ENCODE measurements around the gene TLL1.
A peak's percentile ranks its signal among the peaks of the same experiment; 100 is the strongest.

TLL1 gene

DNA sequence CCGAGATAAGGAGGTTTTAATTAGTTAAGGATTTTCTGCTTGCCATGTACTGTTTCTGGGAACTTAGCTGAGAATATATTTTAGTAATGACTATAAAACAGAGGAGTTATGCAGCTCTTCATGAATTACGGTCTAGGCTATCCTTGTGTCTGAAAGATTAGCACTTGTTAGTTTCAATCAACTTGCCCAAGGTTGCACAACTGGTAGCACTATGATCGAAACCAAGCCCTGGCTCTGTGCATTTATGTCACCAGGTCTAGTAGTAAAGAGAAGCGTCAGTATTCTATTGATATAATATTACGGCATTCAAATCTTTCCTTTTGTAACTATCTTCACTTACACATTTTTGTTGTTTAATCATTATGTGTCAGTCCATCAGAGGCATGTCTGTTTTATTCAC, 176.0 kb downstream of the TLL1 start:
- Histone ChIP-seq H3K36me3 (ENCODE audit: insufficient read depth, low read length) (no peaks in the 10 kb centered on the region), H3K27ac (no peak overlapping the region; the same call in 1 of the 2 replicates), H3K4me3 (no peak overlapping the region), H3K9me3 (ENCODE audit: low read depth, low read length) (no peaks in the 10 kb centered on the region), H3K9ac (ENCODE audit: insufficient read length) (no peak overlapping the region)
- TF ChIP-seq FOXP2 (optimal IDR thresholded peaks at IDR 0.05; ENCODE audit: control extremely low read depth, extremely low read length, insufficient read depth) (no peak), EZH2 (IDR thresholded peaks at IDR 0.05) (no peak), POLR2AphosphoS5 (IDR thresholded peaks at IDR 0.05; ENCODE audit: borderline replicate concordance, low read depth, low read length) (no peak)
- no peak for DNase-seq (ENCODE audit: low read depth, low spot score)

DNA sequence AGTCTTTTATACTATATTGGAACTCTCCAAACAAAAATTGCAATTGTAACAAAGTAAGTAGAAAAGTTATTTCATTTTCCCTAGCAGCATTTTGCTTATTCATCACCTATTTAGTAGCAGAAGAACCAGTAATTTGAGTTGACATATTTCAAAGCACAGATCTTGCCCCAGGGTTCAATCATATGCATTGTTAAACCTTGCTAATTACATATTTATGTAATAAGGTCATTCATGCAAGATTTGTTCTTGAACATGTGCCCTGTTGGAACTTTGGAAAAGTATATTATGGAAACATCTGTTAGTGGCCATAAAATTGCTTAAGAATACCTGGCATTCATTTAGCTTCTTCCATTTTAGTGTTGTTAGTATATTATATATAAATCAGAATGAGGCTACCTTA, 191.7 kb downstream of the TLL1 start:
- Histone ChIP-seq H3K27ac (peak overlapping the region; percentile 12), H3K4me3 (no peak overlapping the region), H3K9me3 (ENCODE audit: low read depth, low read length) (no peaks in the 10 kb centered on the region), H3K36me3 (ENCODE audit: insufficient read depth, low read length) (no peaks in the 10 kb centered on the region), H3K9ac (ENCODE audit: insufficient read length) (no peak overlapping the region)
- DNase-seq (ENCODE audit: low read depth, low spot score), result no peak
- TF ChIP-seq POLR2AphosphoS5 (IDR thresholded peaks at IDR 0.05; ENCODE audit: borderline replicate concordance, low read depth, low read length) (no peak), FOXP2 (optimal IDR thresholded peaks at IDR 0.05; ENCODE audit: control extremely low read depth, extremely low read length, insufficient read depth) (no peak), EZH2 (IDR thresholded peaks at IDR 0.05) (no peak)

DNA sequence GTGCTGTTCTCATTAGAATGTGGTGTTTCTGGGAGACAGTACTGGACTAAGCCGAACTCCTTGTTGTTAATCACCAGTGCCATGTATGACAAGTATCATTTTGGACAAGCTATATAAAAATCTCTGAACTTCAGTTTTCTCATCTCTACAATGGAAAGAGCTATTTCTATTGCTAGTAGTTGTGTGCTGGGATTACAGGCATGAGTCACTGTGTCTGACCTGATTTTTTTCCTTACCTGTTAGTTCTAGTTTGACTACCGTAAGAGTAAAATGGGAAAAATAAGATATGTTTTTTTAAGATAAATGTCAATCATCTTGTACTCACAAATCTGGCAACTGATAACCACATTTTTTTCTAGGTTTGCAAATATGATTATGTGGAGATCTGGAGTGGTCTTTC, 192.3 kb downstream of the TLL1 start:
- no peak for DNase-seq (ENCODE audit: low read depth, low spot score)
- no peak overlapping the region for H3K9ac ChIP-seq (ENCODE audit: insufficient read length)
- H3K9me3 ChIP-seq (ENCODE audit: low read depth, low read length), result no peaks in the 10 kb centered on the region
- TF ChIP-seq EZH2 (IDR thresholded peaks at IDR 0.05) (no peak), POLR2AphosphoS5 (IDR thresholded peaks at IDR 0.05; ENCODE audit: borderline replicate concordance, low read depth, low read length) (no peak), FOXP2 (optimal IDR thresholded peaks at IDR 0.05; ENCODE audit: control extremely low read depth, extremely low read length, insufficient read depth) (no peak)
- H3K36me3 ChIP-seq (ENCODE audit: insufficient read depth, low read length), result no peaks in the 10 kb centered on the region
- H3K27ac ChIP-seq, result peak overlapping the region; percentile 12
- no peak overlapping the region for H3K4me3 ChIP-seq

DNA sequence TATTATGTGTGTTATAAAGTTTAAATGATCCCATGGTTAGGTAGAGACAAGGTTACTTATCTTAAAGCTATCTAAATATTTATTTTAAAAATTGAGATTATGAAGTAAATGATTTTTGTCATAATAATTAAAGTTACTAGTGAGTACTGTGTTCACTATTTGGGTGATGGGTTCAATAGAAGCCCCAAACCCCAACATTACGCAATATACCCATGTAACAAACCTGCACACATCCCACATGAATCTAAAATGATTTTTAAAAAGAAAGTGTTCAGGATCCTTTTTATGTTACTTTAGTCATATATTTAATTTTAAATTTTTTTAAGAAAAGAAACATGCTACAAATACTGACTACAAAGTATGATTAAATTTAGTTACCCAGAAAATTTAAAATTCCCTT, 193.9 kb downstream of the TLL1 start:
- H3K4me3 ChIP-seq, result no peak overlapping the region
- DNase-seq (ENCODE audit: low read depth, low spot score), result no peak
- no peak overlapping the region for H3K9ac ChIP-seq (ENCODE audit: insufficient read length)
- H3K9me3 ChIP-seq (ENCODE audit: low read depth, low read length), result no peaks in the 10 kb centered on the region
- TF ChIP-seq FOXP2 (optimal IDR thresholded peaks at IDR 0.05; ENCODE audit: control extremely low read depth, extremely low read length, insufficient read depth) (no peak), POLR2AphosphoS5 (IDR thresholded peaks at IDR 0.05; ENCODE audit: borderline replicate concordance, low read depth, low read length) (no peak), EZH2 (IDR thresholded peaks at IDR 0.05) (no peak)
- H3K27ac ChIP-seq, result no peak overlapping the region
- no peaks in the 10 kb centered on the region for H3K36me3 ChIP-seq (ENCODE audit: insufficient read depth, low read length)

DNA sequence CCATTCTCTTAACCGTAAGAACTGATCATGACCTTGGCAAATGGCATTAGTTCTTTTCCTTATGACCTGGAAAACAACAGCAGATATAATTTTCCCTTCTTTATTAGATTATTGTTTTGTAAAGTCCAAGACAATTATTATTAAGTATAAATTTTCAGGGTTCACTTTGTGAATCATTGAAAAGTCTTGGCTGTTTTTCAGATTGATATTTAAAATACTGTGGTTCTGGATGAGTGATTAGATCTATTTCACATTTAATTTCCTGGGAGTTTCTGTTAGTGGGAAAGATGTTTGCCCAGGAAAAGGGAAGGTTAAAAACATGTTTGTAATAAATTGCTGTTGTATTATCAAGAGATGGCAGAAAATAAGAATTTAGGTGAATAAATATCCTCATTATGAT, 194.9 kb downstream of the TLL1 start:
- no peak for DNase-seq (ENCODE audit: low read depth, low spot score)
- Histone ChIP-seq H3K4me3 (no peak overlapping the region), H3K27ac (no peak overlapping the region), H3K9ac (ENCODE audit: insufficient read length) (no peak overlapping the region), H3K9me3 (ENCODE audit: low read depth, low read length) (no peaks in the 10 kb centered on the region), H3K36me3 (ENCODE audit: insufficient read depth, low read length) (no peaks in the 10 kb centered on the region)
- TF ChIP-seq POLR2AphosphoS5 (IDR thresholded peaks at IDR 0.05; ENCODE audit: borderline replicate concordance, low read depth, low read length) (no peak), FOXP2 (optimal IDR thresholded peaks at IDR 0.05; ENCODE audit: control extremely low read depth, extremely low read length, insufficient read depth) (no peak)

DNA sequence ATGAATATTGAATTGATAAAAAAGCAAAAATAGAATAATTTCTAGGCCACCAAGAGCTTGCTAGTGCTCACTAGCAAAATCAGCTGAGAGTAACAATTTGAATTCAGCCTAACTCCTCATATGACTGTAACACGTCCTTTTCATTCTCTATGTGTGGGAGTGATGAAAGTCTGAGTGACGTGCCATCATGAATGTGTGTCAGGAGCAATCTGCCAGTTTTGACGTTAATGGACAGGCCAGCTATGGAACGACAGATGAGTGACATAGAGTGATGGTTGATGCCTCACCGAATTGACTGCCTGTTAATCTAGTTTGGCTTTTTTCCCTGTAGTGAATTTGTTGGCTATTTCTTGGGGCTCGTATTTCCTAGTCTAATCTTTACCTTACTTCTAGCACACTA, 200.7 kb downstream of the TLL1 start:
- Histone ChIP-seq H3K9ac (ENCODE audit: insufficient read length) (no peak overlapping the region), H3K9me3 (ENCODE audit: low read depth, low read length) (no peaks in the 10 kb centered on the region), H3K36me3 (ENCODE audit: insufficient read depth, low read length) (no peaks in the 10 kb centered on the region), H3K4me3 (no peak overlapping the region), H3K27ac (no peak overlapping the region)
- no peak for TF ChIP-seq FOXP2 (optimal IDR thresholded peaks at IDR 0.05; ENCODE audit: control extremely low read depth, extremely low read length, insufficient read depth)
- no peak for TF ChIP-seq POLR2AphosphoS5 (IDR thresholded peaks at IDR 0.05; ENCODE audit: borderline replicate concordance, low read depth, low read length)
- TF ChIP-seq EZH2 (IDR thresholded peaks at IDR 0.05), result no peak
- DNase-seq (ENCODE audit: low read depth, low spot score), result no peak

DNA sequence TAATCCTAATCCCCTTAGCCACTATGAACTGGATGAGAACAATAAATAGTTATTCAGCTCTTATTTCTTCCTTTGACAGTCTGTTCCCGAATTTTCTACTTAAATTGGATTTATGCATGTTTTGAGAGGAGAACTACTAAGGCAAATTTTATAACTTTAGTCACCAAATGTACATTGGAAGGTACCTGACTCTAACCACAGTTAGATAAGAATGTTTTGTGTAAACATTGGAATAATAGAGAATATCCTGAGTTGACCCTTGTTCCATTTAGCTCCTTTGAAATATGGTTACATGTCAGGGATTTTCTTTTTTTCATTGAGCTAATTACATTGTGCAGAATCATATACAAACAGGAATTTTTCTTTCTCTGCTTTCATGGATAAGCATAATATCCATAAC, 202.6 kb downstream of the TLL1 start:
- no peak for DNase-seq (ENCODE audit: low read depth, low spot score)
- no peak overlapping the region for H3K9ac ChIP-seq (ENCODE audit: insufficient read length)
- H3K36me3 ChIP-seq (ENCODE audit: insufficient read depth, low read length), result no peaks in the 10 kb centered on the region
- no peak for TF ChIP-seq FOXP2 (optimal IDR thresholded peaks at IDR 0.05; ENCODE audit: control extremely low read depth, extremely low read length, insufficient read depth)
- TF ChIP-seq EZH2 (IDR thresholded peaks at IDR 0.05), result no peak
- no peak for TF ChIP-seq POLR2AphosphoS5 (IDR thresholded peaks at IDR 0.05; ENCODE audit: borderline replicate concordance, low read depth, low read length)
- no peak overlapping the region for H3K27ac ChIP-seq
- no peak overlapping the region for H3K4me3 ChIP-seq
- H3K9me3 ChIP-seq (ENCODE audit: low read depth, low read length), result no peaks in the 10 kb centered on the region

DNA sequence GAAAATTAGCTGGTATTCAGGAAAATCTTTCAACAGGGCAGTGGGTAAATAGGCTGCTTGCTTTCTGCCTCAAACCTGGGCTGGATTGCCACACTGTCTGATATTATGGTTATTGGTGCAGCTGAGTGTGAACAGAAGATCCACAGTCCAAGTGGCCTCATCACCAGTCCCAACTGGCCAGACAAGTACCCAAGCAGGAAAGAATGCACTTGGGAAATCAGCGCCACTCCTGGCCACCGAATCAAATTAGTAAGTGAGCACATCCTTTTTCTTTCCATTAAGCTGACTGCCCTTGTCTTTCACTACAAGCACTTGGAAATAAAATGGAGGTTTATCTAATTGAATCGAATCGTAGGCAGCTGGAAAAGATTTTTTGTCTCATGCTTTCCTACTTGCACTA, 204.7 kb downstream of the TLL1 start:
- no peak for DNase-seq (ENCODE audit: low read depth, low spot score)
- no peaks in the 10 kb centered on the region for H3K9me3 ChIP-seq (ENCODE audit: low read depth, low read length)
- H3K9ac ChIP-seq (ENCODE audit: insufficient read length), result no peak overlapping the region
- no peak overlapping the region for H3K27ac ChIP-seq
- no peak overlapping the region for H3K4me3 ChIP-seq
- no peak for TF ChIP-seq EZH2 (IDR thresholded peaks at IDR 0.05)
- TF ChIP-seq POLR2AphosphoS5 (IDR thresholded peaks at IDR 0.05; ENCODE audit: borderline replicate concordance, low read depth, low read length), result no peak
- no peak for TF ChIP-seq FOXP2 (optimal IDR thresholded peaks at IDR 0.05; ENCODE audit: control extremely low read depth, extremely low read length, insufficient read depth)
- H3K36me3 ChIP-seq (ENCODE audit: insufficient read depth, low read length), result no peaks in the 10 kb centered on the region

DNA sequence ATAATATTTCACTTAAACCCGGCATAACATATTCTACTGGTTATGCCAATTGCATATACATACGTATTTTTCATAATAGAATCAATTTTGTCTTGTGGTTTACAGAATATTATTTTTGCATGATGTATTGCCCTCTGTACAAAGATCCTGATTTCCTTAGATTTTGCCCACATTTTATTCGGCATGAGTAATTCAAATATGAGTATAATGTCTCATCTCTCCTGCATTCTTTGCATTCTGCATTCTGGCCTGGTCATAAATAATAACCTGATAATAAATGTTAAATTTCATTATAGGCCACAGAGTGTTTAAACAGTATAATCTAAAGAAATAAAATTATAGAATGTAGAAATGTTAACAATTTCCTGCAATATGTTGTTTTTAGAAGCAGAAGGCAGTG, 205.3 kb downstream of the TLL1 start:
- no peak for DNase-seq (ENCODE audit: low read depth, low spot score)
- Histone ChIP-seq H3K4me3 (no peak overlapping the region), H3K9ac (ENCODE audit: insufficient read length) (no peak overlapping the region), H3K36me3 (ENCODE audit: insufficient read depth, low read length) (no peaks in the 10 kb centered on the region), H3K9me3 (ENCODE audit: low read depth, low read length) (no peaks in the 10 kb centered on the region), H3K27ac (no peak overlapping the region)
- no peak for TF ChIP-seq EZH2 (IDR thresholded peaks at IDR 0.05)
- no peak for TF ChIP-seq FOXP2 (optimal IDR thresholded peaks at IDR 0.05; ENCODE audit: control extremely low read depth, extremely low read length, insufficient read depth)
- no peak for TF ChIP-seq POLR2AphosphoS5 (IDR thresholded peaks at IDR 0.05; ENCODE audit: borderline replicate concordance, low read depth, low read length)
